ENCODE measurements around the gene MPDU1. TPM values are rescaled to one million over a fixed set of nuclear protein-coding genes. Genes with fewer than 3 reads are reported as not detected.

MPDU1 gene
- total and polyA plus RNA-seq, 2 of the 4 experiments (the other 2 are of a cell fraction) = 135 to 149 TPM

GRCh38 chr17:7557147-7557764, 26.4 kb upstream of the MPDU1 start:
- POLR2A ChIA-PET (ENCODE audit: unreplicated experiment) = interaction anchor here (0.6 kb wide), 1 partner anchor 92 kb away, joined by 19 read pairs; no protein-coding TSS in a partner anchor
- WGBS, 2 experiments (ENCODE audit: extremely low coverage in 2 of 2, insufficient read length in 1 of 2) = 74% methylated on average over 8 of the region's 19 CpGs; no CpG with 5 or more reads in 1 of the 2 experiments

More at GRCh38 chr17:7557147-7557764, 26.4 kb upstream of the MPDU1 start:
- dilution Hi-C loops (cut with HindIII; ENCODE audit: low sequenced_read_pairs, unreplicated experiment) (no loop called here), intact Hi-C loops (cut with micrococcal nuclease) (no loop called here), in situ Hi-C loops (cut with MboI; ENCODE audit: low sequenced_read_pairs) (loop anchor here (10.0 kb wide), 1 partner anchor 202 kb away; the partner anchor contains the start of genes KCTD11 and TMEM95)
- Histone ChIP-seq H2AK5ac (ENCODE audit: low read depth, low read length) (no peak overlapping the region), H3K56ac (ENCODE audit: extremely low read depth, insufficient read depth, low read length) (no peak overlapping the region), H3K4ac (ENCODE audit: low read depth, low read length) (no peak overlapping the region), H2AK9ac (replicated peaks; ENCODE audit: low read depth, low read length, poor library complexity) (peak overlapping the region; percentile 33), H4K8ac (ENCODE audit: low read depth in 2 of 2, low read length in 2 of 2) (no peak overlapping the region), H3K9me3 (ENCODE audit: control insufficient read depth, insufficient read depth, low read length) (no peaks in the 10 kb centered on the region), H2BK15ac (ENCODE audit: low read depth, low read length) (no peak overlapping the region), H3K27me3 (ENCODE audit: control insufficient read depth, insufficient read depth, low read length) (no peaks in the 10 kb centered on the region), H3K4me1 (ENCODE audit: control insufficient read depth, insufficient read depth, low read length) (peaks cover 6% of the 10 kb centered on the region; the same call in 1 of the 2 replicates), H3K9me1 (ENCODE audit: insufficient read depth, low read length) (no peaks in the 10 kb centered on the region), H4K91ac (ENCODE audit: insufficient read depth, low read depth, low read length) (no peak overlapping the region), H2BK120ac (ENCODE audit: low read depth, low read length) (no peak overlapping the region), H3K4me2 (ENCODE audit: low read depth, low read length) (no peak overlapping the region), H2BK20ac (ENCODE audit: low read depth, low read length) (no peak overlapping the region), H3K23ac (ENCODE audit: low read depth, low read length) (no peak overlapping the region), H3K18ac (ENCODE audit: low read depth, low read length) (no peak overlapping the region), H4K20me1 (ENCODE audit: insufficient read depth, low read length) (no peaks in the 10 kb centered on the region), H4K5ac (ENCODE audit: low read depth, low read length) (no peak overlapping the region), H3K27ac (ENCODE audit: insufficient read depth, low read length) (no peak overlapping the region), H3K36me3 (ENCODE audit: control insufficient read depth, insufficient read depth, low read length) (no peaks in the 10 kb centered on the region), H3K14ac (replicated peaks; ENCODE audit: low read depth, low read length) (no peak overlapping the region), H3K4me3 (ENCODE audit: insufficient read depth, low read depth, low read length) (no peak overlapping the region), H3K9ac (ENCODE audit: low read depth, low read length) (no peak overlapping the region), H3K79me1 (ENCODE audit: low read depth in 1 of 2, low read length in 2 of 2) (peaks cover 0 to 5% of the 10 kb centered on the region in 2 experiments; a peak in 2 of 4 replicates), H2BK5ac (ENCODE audit: low read depth, low read length, poor library complexity, severe bottlenecking) (no peak overlapping the region), H2AFZ (replicated peaks; ENCODE audit: low read length, poor library complexity) (peak overlapping the region; percentile 64)
- CTCF ChIA-PET = no interaction called here
- TF ChIP-seq CHD1 (IDR thresholded peaks at IDR 0.05; ENCODE audit: low read depth, low read length) = no peak
- no peak for TF ChIP-seq RCOR1 (IDR thresholded peaks at IDR 0.05; ENCODE audit: insufficient replicate concordance, low read length)
- no peak for TF ChIP-seq POLR2A (IDR thresholded peaks at IDR 0.05; ENCODE audit: low read depth, low read length)
- TF ChIP-seq NFE2L2 (IDR thresholded peaks at IDR 0.05; ENCODE audit: low read depth, low read length) = no peak
- no peak for TF ChIP-seq SMC3 (IDR thresholded peaks at IDR 0.05; ENCODE audit: low read depth, low read length)
- TF ChIP-seq BHLHE40 (IDR thresholded peaks at IDR 0.05; ENCODE audit: low read depth, low read length) = no peak
- no peak for TF ChIP-seq RAD21 (IDR thresholded peaks at IDR 0.05; ENCODE audit: low read length)
- no peak for TF ChIP-seq MAZ (IDR thresholded peaks at IDR 0.05; ENCODE audit: borderline replicate concordance, low read depth, low read length)
- no peak for TF ChIP-seq CTCF (conservative IDR thresholded peaks at IDR 0.05; ENCODE audit: low read depth, low read length)
- BruUV-seq (replicated peaks) = no TSS peak
- ATAC-seq (ENCODE audit: low read depth) = no peak
- no peak for DNase-seq

Measured in IMR-90 (cell line).